IMR-90 (cell line): ENCODE measurements around the gene CDH12.

Experiments used
- CTCF ChIP-seq: conservative IDR thresholded peaks from 2 replicates; pipeline ENCODE4 v1.5.1; 2012; ENCODE audit warnings: mild to moderate bottlenecking, low read depth, low read length, improper control_type of control experiment
- ELK1 ChIP-seq: fragments of 150-350 bp; IDR thresholded peaks from 2 replicates; pipeline ENCODE4 v1.6.1; 2016; ENCODE audit warnings: low read depth, mild to moderate bottlenecking, low read length, moderate library complexity, borderline replicate concordance
- FOS ChIP-seq: fragments of 150-350 bp; IDR thresholded peaks from 2 replicates; pipeline ENCODE4 v1.6.1; 2016; ENCODE audit warnings: low read depth, low read length
- MAFK ChIP-seq: IDR thresholded peaks from 2 replicates; pipeline ENCODE4 v1.6.1; 2012; ENCODE audit warnings: low read depth, low read length, improper control_type of control experiment
- MAZ ChIP-seq: IDR thresholded peaks from 2 replicates; pipeline ENCODE4 v1.6.1; 2012; ENCODE audit warnings: low read depth, mild to moderate bottlenecking, low read length, improper control_type of control experiment, moderate library complexity, borderline replicate concordance
- MXI1 ChIP-seq: IDR thresholded peaks from 2 replicates; pipeline ENCODE4 v1.6.1; 2012; ENCODE audit warnings: low read depth, mild to moderate bottlenecking, low read length, moderate library complexity, borderline replicate concordance
- POLR2A ChIP-seq: IDR thresholded peaks from 2 replicates; pipeline ENCODE4 v1.6.1; 2012; ENCODE audit warnings: mild to moderate bottlenecking, low read depth, low read length
- RCOR1 ChIP-seq: IDR thresholded peaks from 2 replicates; pipeline ENCODE4 v1.6.1; 2012; ENCODE audit warnings: mild to moderate bottlenecking, low read length, improper control_type of control experiment; ENCODE audit not compliant: insufficient replicate concordance
- RFX5 ChIP-seq: IDR thresholded peaks from 2 replicates; pipeline ENCODE4 v1.8.0; 2012; ENCODE audit warnings: low read depth, mild to moderate bottlenecking, low read length, moderate library complexity
- SMC3 ChIP-seq: fragments of 150-350 bp; IDR thresholded peaks from 2 replicates; pipeline ENCODE4 v1.6.1; 2016; ENCODE audit warnings: low read depth, mild to moderate bottlenecking, antibody characterized with exemption, low read length, moderate library complexity
- TF ChIP-seq, protein P1 (sequence below): fragments of 150-350 bp; IDR thresholded peaks from 2 replicates; pipeline ENCODE4 v1.6.1; 2017; ENCODE audit warnings: mild to moderate bottlenecking, antibody characterized with exemption, low read length, low read depth

DNA sequence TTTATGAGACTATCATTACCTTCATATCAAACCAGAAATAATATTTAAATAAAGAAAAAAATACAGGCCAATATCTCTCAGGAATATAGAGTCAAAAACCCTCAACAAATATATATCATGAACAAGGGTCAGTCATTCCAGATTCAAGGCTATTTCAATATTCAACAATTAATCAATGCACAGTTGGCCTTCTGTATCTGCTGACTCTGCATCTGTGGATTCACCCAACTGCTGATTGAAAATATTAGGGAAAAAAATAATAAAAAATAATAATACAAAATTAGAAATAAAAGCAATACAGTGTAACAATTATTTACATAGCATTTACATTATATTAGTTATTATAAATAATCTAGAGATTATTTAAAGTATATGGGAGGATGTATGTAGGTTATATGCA, 1114.0 kb downstream of the CDH12 start:
- TF ChIP-seq CTCF (no peak), MAFK (peak; percentile 60), POLR2A (no peak), RFX5 (no peak), ELK1 (no peak), RCOR1 (no peak), FOS (no peak), SMC3 (no peak), MXI1 (no peak), MAZ (no peak)
- TF ChIP-seq, protein P1, sequence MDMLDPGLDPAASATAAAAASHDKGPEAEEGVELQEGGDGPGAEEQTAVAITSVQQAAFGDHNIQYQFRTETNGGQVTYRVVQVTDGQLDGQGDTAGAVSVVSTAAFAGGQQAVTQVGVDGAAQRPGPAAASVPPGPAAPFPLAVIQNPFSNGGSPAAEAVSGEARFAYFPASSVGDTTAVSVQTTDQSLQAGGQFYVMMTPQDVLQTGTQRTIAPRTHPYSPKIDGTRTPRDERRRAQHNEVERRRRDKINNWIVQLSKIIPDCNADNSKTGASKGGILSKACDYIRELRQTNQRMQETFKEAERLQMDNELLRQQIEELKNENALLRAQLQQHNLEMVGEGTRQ = no peak
